WTC11 (cell line): ENCODE results near the gene SPHK2. TPM values are rescaled to one million over a fixed set of nuclear protein-coding genes. Genes with fewer than 3 reads are reported as not detected.

Experiments
- total RNA-seq: library from RNA; stranded (reverse); gene quantifications from 3 replicates; pipeline ENCODE4 v1.2.3, GENCODE V29; 2021

SPHK2 gene
- total RNA-seq, 1 experiment from 2014 or later, result 64.6 TPM

Other genes starting within 250 kb of the SPHK2 start
- gene KDELR1, start 228.0 kb upstream of the SPHK2 start, total RNA-seq, result 207 to 226 TPM (median 223 TPM) in 3 replicates
- 23.0 to 27.8 TPM (median 25.3 TPM) in 3 replicates for gene GRIN2D, start 225.8 kb upstream of the SPHK2 start, total RNA-seq
- 59.8 to 67.2 TPM (median 61.6 TPM) in 3 replicates for gene GRWD1, start 173.5 kb upstream of the SPHK2 start, total RNA-seq
- gene KCNJ14, start 163.9 kb upstream of the SPHK2 start, total RNA-seq, result 1.1 to 1.4 TPM (median 1.1 TPM) in 3 replicates
- 70.4 to 72.6 TPM (median 71.9 TPM) in 3 replicates for gene CYTH2, start 150.1 kb upstream of the SPHK2 start, total RNA-seq
- gene LMTK3, start 107.7 kb upstream of the SPHK2 start, total RNA-seq, result 15.9 to 19.4 TPM (median 19.1 TPM) in 3 replicates
- 0.96 to 2.1 TPM (median 1.3 TPM) in 3 replicates for gene SULT2B1, start 67.3 kb upstream of the SPHK2 start, total RNA-seq
- gene SPACA4, start 12.8 kb upstream of the SPHK2 start, total RNA-seq, result not detected in 3 replicates
- gene FAM83E, start 4.4 kb upstream of the SPHK2 start, total RNA-seq, result 6.6 to 8.8 TPM (median 6.8 TPM) in 3 replicates
- gene RPL18, start 328 bp upstream of the SPHK2 start, total RNA-seq, result 1,712 to 1,987 TPM (median 1,909 TPM) in 3 replicates
- gene DBP, start 17.9 kb downstream of the SPHK2 start, total RNA-seq, result 10.5 to 12.0 TPM (median 11.4 TPM) in 3 replicates
- gene CA11, start 26.7 kb downstream of the SPHK2 start, total RNA-seq, result 41.4 to 53.7 TPM (median 47.5 TPM) in 3 replicates
- gene NTN5, start 53.5 kb downstream of the SPHK2 start, total RNA-seq, result 0.28 to 0.39 TPM (median 0.37 TPM) in 3 replicates
- gene FUT2, start 76.5 kb downstream of the SPHK2 start, total RNA-seq, result 5.9 to 6.8 TPM (median 6.5 TPM) in 3 replicates
- gene MAMSTR, start 100.2 kb downstream of the SPHK2 start, total RNA-seq, result 1.4 to 2.2 TPM (median 1.6 TPM) in 3 replicates
- 4.4 to 5.4 TPM (median 5.2 TPM) in 3 replicates for gene RASIP1, start 121.1 kb downstream of the SPHK2 start, total RNA-seq
- gene IZUMO1, start 127.4 kb downstream of the SPHK2 start, total RNA-seq, result 1.3 to 2.2 TPM (median 1.3 TPM) in 3 replicates
- gene FUT1, start 133.1 kb downstream of the SPHK2 start, total RNA-seq, result 9.9 to 11.5 TPM (median 10.1 TPM) in 3 replicates
- 0.21 to 0.44 TPM (median 0.26 TPM) in 3 replicates for gene FGF21, start 136.0 kb downstream of the SPHK2 start, total RNA-seq
- 38.7 to 48.5 TPM (median 47.7 TPM) in 3 replicates for gene BCAT2, start 191.5 kb downstream of the SPHK2 start, total RNA-seq
- gene HSD17B14, start 217.0 kb downstream of the SPHK2 start, total RNA-seq, result 11.4 to 18.2 TPM (median 17.0 TPM) in 3 replicates
- 14.8 to 17.7 TPM (median 16.8 TPM) in 3 replicates for gene PLEKHA4, start 249.1 kb downstream of the SPHK2 start, total RNA-seq